Thymus (tissue), 11 donors: ENCODE data around the gene TNFRSF4. TPM values are rescaled to one million over a fixed set of nuclear protein-coding genes. Genes with fewer than 3 reads are reported as not detected.

Source experiments
- DNase-seq, 9 donors: peaks; one replicate each; pipeline ENCODE4 v3.0.0-alpha.2; 2013; ENCODE audit warnings: low spot score in 9 of 9, low read depth in 6 of 9, missing footprints in 1 of 9
- H3K27ac ChIP-seq, 2 donors: one replicate each; pipeline ENCODE4 v1.5.1; 2013; ENCODE audit warnings: control low read depth in 1 of 2, low read depth in 1 of 2, low read length in 1 of 2, mild to moderate bottlenecking in 1 of 2, moderate library complexity in 1 of 2
- H3K27me3 ChIP-seq, 2 donors: one replicate each; pipeline ENCODE4 v1.5.1; 2013; ENCODE audit warnings: low read length in 1 of 2; ENCODE audit not compliant: control insufficient read depth in 2 of 2, insufficient read depth in 1 of 2
- H3K36me3 ChIP-seq, 2 donors: one replicate each; pipeline ENCODE4 v1.5.1; 2013; ENCODE audit warnings: low read length in 1 of 2, mild to moderate bottlenecking in 1 of 2, moderate library complexity in 1 of 2; ENCODE audit not compliant: control insufficient read depth in 2 of 2, insufficient read depth in 2 of 2
- H3K4me1 ChIP-seq, 2 donors: one replicate each; pipeline ENCODE4 v1.5.1; 2013; ENCODE audit warnings: low read length in 2 of 2; ENCODE audit not compliant: control insufficient read depth in 2 of 2, insufficient read depth in 2 of 2
- H3K4me3 ChIP-seq, 2 donors: one replicate each; pipeline ENCODE4 v1.5.1; 2013; ENCODE audit warnings: low read length in 2 of 2, control low read depth in 1 of 2, mild to moderate bottlenecking in 1 of 2
- H3K9me3 ChIP-seq, 2 donors: one replicate each; pipeline ENCODE4 v1.5.1; 2013; ENCODE audit warnings: low read length in 1 of 2, mild to moderate bottlenecking in 1 of 2; ENCODE audit not compliant: control insufficient read depth in 2 of 2, insufficient read depth in 1 of 2
- WGBS: extraction: QIAGEN DNeasy Blood & Tissue Kit; methylation state at CpG from one replicate; pipeline ENCODE4 v1.1.7; 2013; 5-methylcytosine and 5-hydroxymethylcytosine counted together
- polyA plus RNA-seq: library from polyadenylated mRNA; stranded (reverse); fragments of 200-250 nt; gene quantifications from one replicate; pipeline ENCODE4 v1.2.3, GENCODE V29; 2013
- total RNA-seq: library from RNA; stranded (reverse); fragments of 120-200 nt; gene quantifications from one replicate; pipeline ENCODE4 v1.2.4, GENCODE V29; 2013
- donor health status: healthy.

The TNFRSF4 gene
- total and polyA plus RNA-seq, 2 donors = 12.7 to 18.8 TPM

DNA sequence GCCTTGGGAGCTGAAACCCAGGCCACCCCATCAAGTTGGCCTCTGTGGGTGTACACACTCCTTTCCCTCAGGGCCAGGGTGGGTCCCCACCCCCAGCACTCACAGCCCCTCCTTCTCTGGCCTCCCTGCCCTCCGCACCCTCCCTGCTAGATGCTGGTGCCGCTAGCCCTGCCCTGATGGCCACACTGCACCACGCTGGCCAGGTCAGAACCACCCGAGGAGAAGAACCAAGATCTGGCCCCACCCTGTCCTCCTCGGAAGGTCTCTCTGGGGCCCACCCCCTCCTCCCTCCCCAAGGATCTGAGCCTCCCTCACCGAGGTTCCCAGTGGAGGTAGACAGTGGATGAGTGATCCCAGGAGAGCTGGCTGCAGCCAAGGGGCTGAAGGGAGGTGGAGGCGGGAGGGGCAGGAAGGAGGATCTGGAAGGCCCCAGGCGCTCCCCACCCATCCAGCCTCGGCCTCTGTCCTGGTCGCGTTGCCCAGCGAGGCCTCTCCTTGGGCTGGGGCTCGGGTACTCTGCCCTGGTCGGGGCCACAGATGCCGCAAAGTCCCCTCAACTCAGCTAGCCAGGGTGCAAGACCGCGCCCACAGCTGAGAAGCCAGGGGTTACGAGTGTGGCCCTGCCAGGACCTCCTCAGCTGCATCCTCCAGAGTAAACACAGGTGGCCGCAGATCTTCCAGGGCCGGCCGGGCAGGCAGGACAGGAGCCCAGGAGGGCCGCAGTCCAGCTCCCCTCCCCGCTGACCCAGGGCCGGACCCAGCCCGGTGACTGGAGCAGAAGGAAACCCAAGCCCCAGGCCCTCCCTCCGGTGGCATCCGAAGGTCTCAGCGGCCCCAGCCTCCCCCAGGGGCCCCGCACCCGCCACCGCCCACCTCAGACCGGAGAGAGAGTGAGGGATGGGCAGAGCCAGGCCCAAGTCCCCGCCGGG lies 23.3 kb upstream of the TNFRSF4 start:
- no peak overlapping the region for H3K4me3 ChIP-seq
- no peak for DNase-seq
- H3K27ac ChIP-seq = no peak overlapping the region
- peaks cover 6 to 10% of the 10 kb centered on the region in 2 donors for H3K4me1 ChIP-seq
- 69% methylated on average over 34 of the region's 34 CpGs for WGBS
- H3K36me3 ChIP-seq = peaks cover 3 to 6% of the 10 kb centered on the region in 2 donors
- H3K27me3 ChIP-seq = peaks cover 0 to 41% of the 10 kb centered on the region in 2 donors
- no peaks in the 10 kb centered on the region for H3K9me3 ChIP-seq

DNA sequence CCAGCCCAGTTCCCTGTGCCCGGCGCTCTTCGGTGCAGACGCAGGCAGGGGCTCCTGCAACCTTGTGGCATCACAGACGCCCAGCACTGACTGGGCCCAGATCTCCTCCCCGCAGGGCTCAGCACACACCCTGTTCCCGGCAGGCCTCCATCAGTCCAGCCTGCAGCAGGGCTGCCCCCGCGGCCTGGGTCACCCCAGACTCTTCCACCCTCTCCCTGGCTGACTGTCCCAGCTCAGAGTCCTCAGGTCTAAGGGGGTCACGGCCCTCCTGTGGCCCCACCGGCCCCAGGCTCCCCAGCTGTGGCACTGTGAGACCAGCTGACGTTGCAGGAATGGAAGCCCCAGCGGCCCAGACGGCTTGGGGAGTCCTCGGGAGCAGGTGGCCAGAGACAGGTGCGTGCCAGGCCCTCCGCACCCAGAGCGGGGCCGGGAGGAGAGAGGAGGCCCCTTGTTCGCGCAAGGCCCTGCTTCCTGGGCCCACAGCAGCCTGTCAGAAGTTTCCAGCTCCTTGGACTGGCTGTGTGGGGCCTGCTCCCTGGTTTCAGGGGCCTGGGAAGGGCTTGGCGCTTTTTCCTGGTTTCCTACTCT lies 22.3 kb upstream of the TNFRSF4 start:
- 92% methylated on average over 22 of the region's 22 CpGs for WGBS
- H3K27me3 ChIP-seq = peaks cover 0 to 41% of the 10 kb centered on the region in 2 donors
- peaks cover 6 to 10% of the 10 kb centered on the region in 2 donors for H3K4me1 ChIP-seq
- H3K36me3 ChIP-seq = peaks cover 3 to 6% of the 10 kb centered on the region in 2 donors
- H3K4me3 ChIP-seq = no peak overlapping the region
- no peaks in the 10 kb centered on the region for H3K9me3 ChIP-seq
- H3K27ac ChIP-seq = no peak overlapping the region
- DNase-seq = no peak

DNA sequence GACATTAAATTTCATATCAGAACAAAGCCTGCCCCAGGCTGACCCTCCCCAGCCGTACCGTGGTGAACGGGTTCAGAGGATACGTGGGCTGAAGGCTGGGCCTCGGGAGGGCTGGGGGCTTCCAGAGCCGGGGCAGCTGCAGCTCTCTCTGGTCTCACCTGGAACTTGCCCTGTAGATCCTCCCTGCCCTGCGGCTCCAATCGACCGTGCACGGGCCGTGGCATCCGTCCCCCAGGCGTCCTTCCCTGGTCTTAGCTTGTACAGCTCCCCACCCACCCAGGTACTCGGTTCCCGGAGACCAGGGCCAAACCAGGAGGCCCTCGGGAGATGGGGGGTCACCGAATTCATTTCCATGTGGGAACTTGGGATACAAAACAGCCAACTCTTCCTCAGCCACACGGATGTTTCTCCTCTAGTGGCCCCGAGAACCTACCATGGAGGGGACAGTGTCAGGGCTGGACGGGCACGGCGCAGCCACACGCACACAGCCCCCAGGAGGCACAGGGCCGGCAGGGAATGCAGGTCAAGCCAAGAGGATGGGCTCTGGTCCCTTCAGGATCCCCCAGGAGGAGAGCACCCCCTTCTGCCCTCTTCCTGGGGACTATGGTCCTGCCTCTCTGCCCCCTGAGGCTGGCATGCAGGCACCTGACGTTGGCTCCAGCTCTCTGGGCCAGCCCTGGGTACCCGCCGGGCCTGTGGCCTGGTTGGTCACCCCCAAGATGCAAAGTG lies 21.2 kb upstream of the TNFRSF4 start:
- H3K4me1 ChIP-seq = peaks cover 16 to 19% of the 10 kb centered on the region in 2 donors
- no peaks in the 10 kb centered on the region for H3K9me3 ChIP-seq
- H3K27ac ChIP-seq = no peak overlapping the region
- H3K36me3 ChIP-seq = peaks cover 3 to 6% of the 10 kb centered on the region in 2 donors
- 97% methylated on average over 27 of the region's 27 CpGs for WGBS
- H3K4me3 ChIP-seq = no peak overlapping the region
- H3K27me3 ChIP-seq = peaks cover 0 to 35% of the 10 kb centered on the region in 2 donors
- DNase-seq = no peak

DNA sequence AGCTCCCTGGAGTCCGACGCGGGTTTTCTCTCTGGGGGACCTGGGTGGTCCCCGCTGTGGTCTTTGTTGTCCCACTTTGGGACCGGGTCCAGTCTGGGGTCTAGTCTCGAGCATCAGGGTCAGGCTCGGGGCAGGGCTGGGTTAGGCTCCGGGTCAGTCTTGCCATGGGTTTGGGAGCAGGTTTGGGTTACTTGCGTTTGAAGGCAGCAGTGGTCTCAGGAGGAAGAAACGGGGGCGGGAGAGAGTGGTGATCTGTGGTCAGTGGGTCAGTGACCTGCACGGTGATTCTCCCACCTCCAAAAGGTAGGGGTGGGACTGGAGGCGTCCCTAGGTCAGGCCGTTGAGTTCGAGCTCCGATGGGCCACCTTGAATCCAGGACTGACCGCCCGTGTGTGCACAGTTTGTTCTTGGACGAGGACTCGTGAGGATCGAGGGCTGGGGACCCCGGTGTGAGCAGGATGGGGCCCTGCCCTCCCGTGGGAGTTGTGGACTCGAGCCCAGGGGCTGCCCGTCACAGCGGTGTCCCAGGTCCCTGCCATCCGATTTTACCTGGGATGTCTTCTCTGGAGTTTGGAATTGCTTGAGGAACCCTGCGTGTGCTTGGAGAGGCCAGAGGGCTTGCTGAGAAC lies 20.3 kb upstream of the TNFRSF4 start:
- Histone ChIP-seq H3K27me3 (peaks cover 0 to 26% of the 10 kb centered on the region in 2 donors), H3K9me3 (no peaks in the 10 kb centered on the region), H3K36me3 (peaks cover 3 to 6% of the 10 kb centered on the region in 2 donors), H3K4me3 (no peak overlapping the region), H3K27ac (no peak overlapping the region), H3K4me1 (peaks cover 24 to 28% of the 10 kb centered on the region in 2 donors)
- no peak for DNase-seq
- WGBS = 98% methylated on average over 28 of the region's 28 CpGs

DNA sequence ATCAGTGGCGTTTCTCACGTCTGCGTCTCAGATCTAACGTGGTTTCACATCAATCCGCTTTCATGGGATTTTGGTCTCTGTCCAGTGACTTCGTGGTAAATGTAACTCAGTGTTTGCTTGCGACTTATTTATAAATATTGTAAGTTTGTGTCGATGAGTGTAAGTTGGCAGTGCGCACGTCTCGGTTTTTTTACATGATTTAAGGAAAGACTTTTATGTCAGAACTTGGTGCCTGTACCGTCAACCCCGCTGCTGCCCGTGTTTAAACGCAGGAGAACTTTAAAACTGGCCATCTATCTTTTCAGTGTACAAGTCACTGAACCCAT lies 19.6 kb upstream of the TNFRSF4 start:
- Histone ChIP-seq H3K4me1 (peaks cover 24 to 28% of the 10 kb centered on the region in 2 donors), H3K36me3 (peaks cover 9 to 13% of the 10 kb centered on the region in 2 donors), H3K9me3 (no peaks in the 10 kb centered on the region), H3K4me3 (no peak overlapping the region), H3K27me3 (peaks cover 0 to 19% of the 10 kb centered on the region in 2 donors), H3K27ac (no peak overlapping the region)
- 97% methylated on average over 15 of the region's 15 CpGs for WGBS
- DNase-seq = no peak

GRCh38 chr1:1232796-1233566 lies 19.0 kb upstream of the TNFRSF4 start:
- 88% methylated on average over 98 of the region's 98 CpGs for WGBS
- Histone ChIP-seq H3K4me3 (peak overlapping the region in 1 of 2 donors; percentile 96), H3K9me3 (no peaks in the 10 kb centered on the region), H3K27ac (no peak overlapping the region), H3K27me3 (peaks cover 0 to 14% of the 10 kb centered on the region in 2 donors), H3K36me3 (peaks cover 15 to 18% of the 10 kb centered on the region in 2 donors), H3K4me1 (peaks cover 24 to 28% of the 10 kb centered on the region in 2 donors)
- DNase-seq = no peak

- peak within 1 kb of the TSS; percentile 22 to 78 for H3K27ac ChIP-seq
- WGBS = 9% methylated on average over 100 of the region's 100 CpGs
- H3K27me3 ChIP-seq = peaks cover 0 to 7% of the 10 kb centered on the region in 2 donors
- DNase-seq = no peak
- peaks cover 21 to 25% of the 10 kb centered on the region in 2 donors for H3K36me3 ChIP-seq
- H3K9me3 ChIP-seq = no peaks in the 10 kb centered on the region
- peak within 1 kb of the TSS; percentile 71 to 96 for H3K4me3 ChIP-seq
- H3K4me1 ChIP-seq = peaks cover 24 to 28% of the 10 kb centered on the region in 2 donors
Measured at GRCh38 chr1:1232208-1232795, 18.3 kb upstream of the TNFRSF4 start, which contains the start of gene B3GALT6. Gene B3GALT6, plus strand, starts transcription at chr1:1232237. Its CDS starts 42 bp downstream, at chr1:1232279.
